KMS-11 (cell line): ENCODE results near the gene CAPN12.

ENCODE experiments used
- H2AFZ ChIP-seq: fragments of 200-600 bp; sonication (generic); 2 replicates; pipeline ENCODE4 v1.6.1; 2016; ENCODE audit warnings: antibody characterized with exemption, mixed run types, low read depth
- H3K27ac ChIP-seq: fragments of 200-600 bp; sonication (generic); 2 replicates; pipeline ENCODE4 v1.6.1; 2016; ENCODE audit warnings: mild to moderate bottlenecking, mixed run types
- H3K27me3 ChIP-seq: fragments of 200-600 bp; sonication (generic); 2 replicates; pipeline ENCODE4 v1.6.1; 2017; ENCODE audit warnings: mild to moderate bottlenecking, low read depth, mixed run types, moderate library complexity; ENCODE audit not compliant: insufficient read depth
- H3K36me3 ChIP-seq: fragments of 200-600 bp; sonication (generic); 2 replicates; pipeline ENCODE4 v1.6.1; 2017; ENCODE audit warnings: mild to moderate bottlenecking, mixed run types; ENCODE audit not compliant: insufficient read depth
- H3K4me1 ChIP-seq: fragments of 200-600 bp; sonication (generic); 2 replicates; pipeline ENCODE4 v1.6.1; 2016; ENCODE audit warnings: mild to moderate bottlenecking, low read depth, mixed run types; ENCODE audit not compliant: poor library complexity, severe bottlenecking
- H3K4me2 ChIP-seq: fragments of 200-600 bp; sonication (generic); 2 replicates; pipeline ENCODE4 v1.7.0; 2016; ENCODE audit warnings: mild to moderate bottlenecking, mixed run types
- H3K4me3 ChIP-seq: fragments of 200-600 bp; sonication (generic); IDR thresholded peaks from 2 replicates; pipeline ENCODE4 v1.6.1; 2017; ENCODE audit warnings: low read depth, low read length, mixed read lengths; ENCODE audit not compliant: insufficient read depth
- H3K79me2 ChIP-seq: fragments of 200-600 bp; sonication (generic); 2 replicates; pipeline ENCODE4 v1.6.1; 2016; ENCODE audit warnings: low read depth, mixed run types; ENCODE audit not compliant: insufficient read depth
- H3K9ac ChIP-seq: fragments of 200-600 bp; sonication (generic); 2 replicates; pipeline ENCODE4 v1.6.1; 2016; ENCODE audit warnings: mild to moderate bottlenecking, mixed run types
- H4K20me1 ChIP-seq: fragments of 200-600 bp; sonication (generic); 2 replicates; pipeline ENCODE4 v1.6.1; 2016; ENCODE audit warnings: mild to moderate bottlenecking, mixed run types; ENCODE audit not compliant: insufficient read depth
- CTCF ChIP-seq: fragments of 200-600 bp; sonication (generic); conservative IDR thresholded peaks from 2 replicates; pipeline ENCODE4 v1.6.1; 2017; ENCODE audit warnings: low read depth, mild to moderate bottlenecking, antibody characterized with exemption, low read length, moderate library complexity, mixed read lengths

CAPN12 gene

GRCh38 chr19:38712161-38712748 lies 32.0 kb downstream of the CAPN12 start:
- Histone ChIP-seq H4K20me1 (no peaks in the 10 kb centered on the region), H3K4me2 (no peak overlapping the region), H3K4me3 (no peak overlapping the region), H3K9ac (no peak overlapping the region), H2AFZ (no peak overlapping the region), H3K27ac (no peak overlapping the region), H3K4me1 (no peaks in the 10 kb centered on the region), H3K27me3 (no peaks in the 10 kb centered on the region), H3K36me3 (no peaks in the 10 kb centered on the region; the same call in 1 of the 2 replicates), H3K79me2 (no peaks in the 10 kb centered on the region)
- no peak for TF ChIP-seq CTCF

GRCh38 chr19:38711726-38712153 lies 32.5 kb downstream of the CAPN12 start:
- Histone ChIP-seq H3K79me2 (no peaks in the 10 kb centered on the region), H3K36me3 (no peaks in the 10 kb centered on the region; the same call in 1 of the 2 replicates), H3K27me3 (no peaks in the 10 kb centered on the region), H3K4me3 (no peak overlapping the region), H3K4me2 (no peak overlapping the region), H4K20me1 (no peaks in the 10 kb centered on the region), H3K4me1 (no peaks in the 10 kb centered on the region), H3K27ac (no peak overlapping the region), H2AFZ (no peak overlapping the region), H3K9ac (no peak overlapping the region)
- TF ChIP-seq CTCF, result no peak

GRCh38 chr19:38710928-38711725 lies 33.1 kb downstream of the CAPN12 start:
- Histone ChIP-seq H2AFZ (no peak overlapping the region), H3K27me3 (no peaks in the 10 kb centered on the region), H3K4me3 (no peak overlapping the region), H3K36me3 (no peaks in the 10 kb centered on the region; the same call in 1 of the 2 replicates), H3K4me1 (no peaks in the 10 kb centered on the region), H3K4me2 (no peak overlapping the region), H3K9ac (no peak overlapping the region), H3K27ac (no peak overlapping the region), H4K20me1 (no peaks in the 10 kb centered on the region), H3K79me2 (no peaks in the 10 kb centered on the region)
- no peak for TF ChIP-seq CTCF

GRCh38 chr19:38710416-38710702 lies 33.9 kb downstream of the CAPN12 start:
- no peak for TF ChIP-seq CTCF
- no peak overlapping the region for H3K4me3 ChIP-seq
- H3K27ac ChIP-seq, result no peak overlapping the region
- no peak overlapping the region for H3K9ac ChIP-seq
- no peaks in the 10 kb centered on the region for H3K4me1 ChIP-seq
- no peak overlapping the region for H2AFZ ChIP-seq
- no peak overlapping the region for H3K4me2 ChIP-seq
- H3K36me3 ChIP-seq, result no peaks in the 10 kb centered on the region; the same call in 1 of the 2 replicates
- no peaks in the 10 kb centered on the region for H3K27me3 ChIP-seq
- no peaks in the 10 kb centered on the region for H3K79me2 ChIP-seq
- no peaks in the 10 kb centered on the region for H4K20me1 ChIP-seq
